Activated T-cell treated with anti-CD3 and anti-CD28 coated beads, Interleukin-2, amount 50 U/mL, for 1 hour (primary cell): ENCODE data around the gene MYLK.

Source experiments
- DNase-seq: peaks from one replicate; pipeline ENCODE4 v3.0.0-alpha.2; 2020

Gene MYLK

DNA sequence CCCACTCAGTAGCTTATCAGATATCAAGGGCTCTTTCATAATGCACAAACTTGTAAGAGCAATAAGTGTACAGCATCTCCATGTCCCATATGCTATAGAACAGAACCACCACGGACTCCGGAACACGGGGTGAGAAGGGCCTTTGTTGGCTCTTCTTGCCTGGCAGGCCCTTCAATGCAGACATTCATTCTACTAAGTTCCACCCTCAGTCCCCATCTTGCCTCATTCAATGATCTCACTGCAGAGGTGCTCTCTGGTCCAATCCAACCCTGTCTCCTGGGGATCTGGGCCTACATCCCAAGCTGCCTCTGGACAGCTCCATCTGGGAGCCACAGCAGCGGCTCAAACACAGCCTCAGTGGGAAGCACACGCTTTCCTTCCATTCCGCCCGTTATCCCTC, 316.1 kb downstream of the MYLK start:
- DNase-seq = no peak

DNA sequence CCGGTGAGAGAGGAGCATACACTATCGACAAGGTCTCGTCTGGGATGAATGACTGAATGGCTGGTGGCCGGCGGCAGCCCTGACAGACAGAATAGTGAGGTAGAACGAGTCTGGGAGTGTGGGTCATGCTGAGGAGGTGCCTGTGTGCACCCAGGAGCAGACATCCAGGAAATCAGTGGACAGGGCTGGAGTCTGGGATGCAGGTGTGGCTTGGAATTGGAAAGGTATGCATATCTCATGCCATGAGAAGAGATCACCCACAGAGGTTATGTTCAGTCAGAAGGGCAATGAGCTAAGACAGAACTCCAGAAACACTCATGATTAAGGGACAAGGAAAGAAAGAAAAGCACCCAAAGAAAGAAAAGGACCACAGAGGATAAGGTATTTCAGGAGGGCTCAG, 320.1 kb downstream of the MYLK start:
- DNase-seq = no peak

DNA sequence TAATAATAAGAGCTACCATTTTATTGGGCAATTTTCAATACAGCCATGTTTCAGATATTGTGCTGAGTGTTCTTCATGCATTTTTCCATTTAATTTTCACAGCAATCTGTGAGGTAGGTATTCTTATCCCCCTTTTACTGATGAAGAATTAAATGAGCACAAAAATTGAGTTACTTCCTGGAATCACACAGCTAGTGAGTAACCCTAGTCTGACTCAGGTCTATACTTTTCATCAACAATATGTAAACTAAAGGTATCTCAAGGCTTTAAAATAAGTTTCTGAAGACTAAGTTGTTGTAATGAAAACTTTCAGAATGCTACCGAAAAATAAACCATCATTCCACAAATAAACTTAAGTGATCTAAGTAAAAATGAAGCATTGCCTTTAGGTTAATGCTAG, 321.6 kb downstream of the MYLK start:
- DNase-seq = no peak

DNA sequence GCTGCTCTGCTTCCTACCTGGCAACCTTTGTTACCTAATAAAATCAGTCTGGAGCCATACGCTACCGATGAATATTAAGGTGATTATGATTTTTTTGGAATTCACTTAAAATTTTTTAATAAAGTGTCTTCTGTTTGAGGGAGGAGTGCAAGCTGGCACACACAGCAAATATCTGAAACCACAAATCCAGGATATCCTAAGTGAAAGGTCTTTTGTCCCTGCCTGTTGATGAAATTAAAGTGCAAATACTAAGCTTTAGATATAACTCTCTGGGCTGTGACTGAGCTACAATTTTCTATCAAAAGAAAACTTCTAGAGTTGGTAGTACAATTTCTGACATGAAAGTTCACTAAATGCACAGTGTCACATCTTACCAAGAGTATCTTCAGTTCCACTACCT, 322.9 kb downstream of the MYLK start:
- no peak for DNase-seq
